HEK293T (cell line): Measurements from ENCODE around the gene ADAMTS12.

Source experiments
- CTCF ChIA-PET: fragments of 350-600 bp; formaldehyde crosslinking; extraction: SDS; loops from one replicate; lab custom pipeline; 2021; ENCODE audit warnings: antibody characterized with exemption, inconsistent platforms; lab: Yijun Ruan, JAX
- POLR2A ChIA-PET: fragments of 350-600 bp; formaldehyde crosslinking; extraction: SDS; loops from one replicate; lab custom pipeline; 2020; ENCODE audit warnings: antibody characterized with exemption, inconsistent platforms; lab: Yijun Ruan, JAX
- DNase-seq: peaks from one replicate; pipeline ENCODE4 v3.0.0; 2012; ENCODE audit warnings: mixed read lengths; ENCODE audit errors: extremely low spot score
- ARNT ChIP-seq: fragments of 450-650 bp; IDR thresholded peaks from 2 replicates; pipeline ENCODE4 v1.6.1; 2017; ENCODE audit warnings: mild to moderate bottlenecking
- BHLHE40 ChIP-seq: fragments of 450-650 bp; IDR thresholded peaks from 2 replicates; pipeline ENCODE4 v1.6.1; 2016; ENCODE audit warnings: mild to moderate bottlenecking, moderate library complexity, borderline replicate concordance
- CTBP1 ChIP-seq: fragments of 450-650 bp; IDR thresholded peaks from 2 replicates; pipeline ENCODE4 v1.6.1; 2016; ENCODE audit warnings: borderline replicate concordance
- ELF4 ChIP-seq: fragments of 450-650 bp; IDR thresholded peaks from 2 replicates; pipeline ENCODE4 v1.6.1; 2017; ENCODE audit warnings: antibody characterized with exemption
- FOXA1 ChIP-seq: fragments of 450-650 bp; IDR thresholded peaks from 2 replicates; pipeline ENCODE4 v1.6.1; 2016; ENCODE audit warnings: mild to moderate bottlenecking
- FOXK2 ChIP-seq: fragments of 450-650 bp; IDR thresholded peaks from 2 replicates; pipeline ENCODE4 v1.6.1; 2016; ENCODE audit warnings: mild to moderate bottlenecking
- FOXM1 ChIP-seq: fragments of 450-650 bp; IDR thresholded peaks from 2 replicates; pipeline ENCODE4 v1.6.1; 2017; ENCODE audit warnings: mild to moderate bottlenecking, borderline replicate concordance
- HDGF ChIP-seq: fragments of 450-650 bp; IDR thresholded peaks from 2 replicates; pipeline ENCODE4 v1.6.1; 2017; ENCODE audit warnings: antibody characterized with exemption, borderline replicate concordance
- L3MBTL2 ChIP-seq: fragments of 450-650 bp; conservative IDR thresholded peaks from 2 replicates; pipeline ENCODE4 v1.6.1; 2016; ENCODE audit warnings: mild to moderate bottlenecking
- LEF1 ChIP-seq: fragments of 450-650 bp; IDR thresholded peaks from 2 replicates; pipeline ENCODE4 v1.6.1; 2017; ENCODE audit warnings: mild to moderate bottlenecking, borderline replicate concordance
- NFRKB ChIP-seq: fragments of 450-650 bp; IDR thresholded peaks from 2 replicates; pipeline ENCODE4 v1.6.1; 2016; ENCODE audit warnings: mild to moderate bottlenecking, moderate library complexity
- PKNOX1 ChIP-seq: fragments of 450-650 bp; IDR thresholded peaks from 2 replicates; pipeline ENCODE4 v1.6.1; 2016
- SP1 ChIP-seq: fragments of 450-650 bp; IDR thresholded peaks from 2 replicates; pipeline ENCODE4 v1.6.1; 2017
- SUZ12 ChIP-seq: fragments of 450-650 bp; IDR thresholded peaks from 2 replicates; pipeline ENCODE4 v1.6.1; 2016; ENCODE audit warnings: mild to moderate bottlenecking
- TARDBP ChIP-seq: fragments of 450-650 bp; IDR thresholded peaks from 2 replicates; pipeline ENCODE4 v1.6.1; 2016
- ZNF384 ChIP-seq: fragments of 450-650 bp; IDR thresholded peaks from 2 replicates; pipeline ENCODE4 v1.6.1; 2016

ADAMTS12 gene

DNA sequence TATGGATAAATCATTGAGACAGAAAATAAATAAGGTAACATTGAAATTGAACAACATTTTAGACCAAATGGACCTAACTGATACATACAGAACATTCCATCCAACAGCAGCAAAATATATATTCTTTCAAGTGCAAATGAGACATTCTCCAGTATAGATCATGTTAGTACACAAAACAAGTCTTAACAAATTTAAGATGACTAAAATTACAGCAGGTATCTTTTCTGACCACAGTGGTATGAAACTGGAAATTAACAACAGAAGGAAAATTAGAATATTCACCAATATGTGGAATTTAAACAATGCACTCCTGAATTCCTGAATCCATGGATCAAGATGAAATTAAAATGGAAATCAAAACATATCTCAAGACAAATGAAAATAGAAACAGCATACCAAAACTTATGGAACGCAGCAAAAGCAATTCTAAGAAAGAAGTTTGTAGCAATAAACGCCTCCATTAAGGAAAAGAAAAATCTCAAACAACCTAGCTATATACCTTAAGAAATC lies 115.6 kb downstream of the ADAMTS12 start:
- no peak for DNase-seq
- POLR2A ChIA-PET = no interaction called here
- CTCF ChIA-PET = no interaction called here
- TF ChIP-seq TARDBP = no peak
- TF ChIP-seq SUZ12 = no peak
- TF ChIP-seq PKNOX1 = no peak
- no peak for TF ChIP-seq CTBP1
- TF ChIP-seq ZNF384 = no peak
- no peak for TF ChIP-seq LEF1
- TF ChIP-seq HDGF = no peak
- TF ChIP-seq ARNT = no peak

DNA sequence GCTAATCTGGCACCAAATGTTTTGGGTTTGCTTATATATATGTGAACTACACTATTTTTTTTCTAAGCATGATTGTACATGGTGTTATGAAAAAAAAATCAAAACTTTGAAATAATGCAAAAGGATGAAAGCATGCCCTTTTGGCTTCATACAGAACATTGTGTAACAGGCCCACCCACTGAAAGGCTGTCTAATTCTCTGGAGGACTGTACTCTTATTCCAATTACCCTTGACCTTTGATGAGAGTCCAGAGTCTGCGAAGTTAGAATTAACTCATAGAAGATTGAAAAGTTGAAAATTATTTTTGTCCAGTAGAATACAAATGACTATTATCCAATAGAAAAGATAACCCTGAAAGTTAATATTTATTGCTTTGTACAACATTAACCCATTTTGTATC lies 117.4 kb downstream of the ADAMTS12 start:
- DNase-seq = no peak
- no peak for TF ChIP-seq SUZ12
- TF ChIP-seq SP1 = no peak
- no peak for TF ChIP-seq PKNOX1
- TF ChIP-seq ARNT = no peak
- no peak for TF ChIP-seq ZNF384
- TF ChIP-seq FOXK2 = no peak
- TF ChIP-seq NFRKB = no peak
- no peak for TF ChIP-seq FOXA1
- TF ChIP-seq L3MBTL2 = no peak
- no peak for TF ChIP-seq ELF4
- TF ChIP-seq BHLHE40 = no peak
- CTCF ChIA-PET = no interaction called here
- POLR2A ChIA-PET = no interaction called here

GRCh38 chr5:33772380-33772897 lies 119.4 kb downstream of the ADAMTS12 start:
- CTCF ChIA-PET = no interaction called here
- TF ChIP-seq LEF1 (no peak), FOXA1 (no peak), ARNT (no peak), TARDBP (no peak), FOXK2 (no peak), HDGF (no peak), CTBP1 (no peak), PKNOX1 (no peak), ELF4 (no peak), NFRKB (no peak), FOXM1 (no peak), SUZ12 (no peak), ZNF384 (no peak), SP1 (no peak), BHLHE40 (no peak), L3MBTL2 (no peak)
- POLR2A ChIA-PET = no interaction called here
- no peak for DNase-seq

GRCh38 chr5:33769968-33770367 lies 121.8 kb downstream of the ADAMTS12 start:
- TF ChIP-seq ZNF384 (no peak), L3MBTL2 (no peak), PKNOX1 (no peak), CTBP1 (no peak), FOXK2 (no peak), SUZ12 (no peak), FOXM1 (no peak), HDGF (no peak), LEF1 (no peak), ARNT (no peak), FOXA1 (no peak), NFRKB (no peak), ELF4 (no peak), SP1 (no peak), TARDBP (no peak), BHLHE40 (no peak)
- DNase-seq = no peak
- CTCF ChIA-PET = no interaction called here
- POLR2A ChIA-PET = no interaction called here

- ChIA-PET POLR2A (no interaction called here), CTCF (no interaction called here)
- no peak for TF ChIP-seq L3MBTL2
- TF ChIP-seq CTBP1 = no peak
- TF ChIP-seq PKNOX1 = no peak
- TF ChIP-seq ZNF384 = no peak
- TF ChIP-seq SP1 = no peak
- TF ChIP-seq SUZ12 = no peak
- no peak for TF ChIP-seq FOXK2
- no peak for TF ChIP-seq BHLHE40
- TF ChIP-seq NFRKB = no peak
- no peak for TF ChIP-seq LEF1
- no peak for TF ChIP-seq TARDBP
- TF ChIP-seq FOXA1 = no peak
- TF ChIP-seq ELF4 = no peak
- TF ChIP-seq HDGF = no peak
- TF ChIP-seq ARNT = no peak
- TF ChIP-seq FOXM1 = no peak
- no peak for DNase-seq
These were observed 122.6 kb downstream of the ADAMTS12 start for GRCh38 chr5:33769196-33769595.
